ENCODE measurements around the gene DMPK.
A peak's percentile ranks its signal among the peaks of the same experiment; 100 is the strongest.

Gene DMPK

GRCh38 chr19:45766869-45767346 lies 15.4 kb downstream of the DMPK start:
- H3K23ac ChIP-seq (ENCODE audit: low read length): no peak overlapping the region
- peak overlapping the region; percentile 13 for H2AK5ac ChIP-seq (ENCODE audit: low read length)
- no peak overlapping the region for H2AFZ ChIP-seq (ENCODE audit: insufficient read depth, low read length, poor library complexity)
- peak overlapping the region; percentile 11 for H3K4ac ChIP-seq (ENCODE audit: low read depth, low read length)
- H3K14ac ChIP-seq (ENCODE audit: low read length): peak overlapping the region; percentile 15
- H3K36me3 ChIP-seq (ENCODE audit: control insufficient read depth in 1 of 2, insufficient read depth in 2 of 2, low read length in 2 of 2): peaks cover 8 to 9% of the 10 kb centered on the region in 2 experiments
- peak in 1 of 2 donors; percentile 39 for DNase-seq
- H3K27ac ChIP-seq (ENCODE audit: low read depth, low read length): peak overlapping the region; percentile 36
- H3K18ac ChIP-seq (ENCODE audit: low read length): peak overlapping the region; percentile 15
- peaks cover 13% of the 10 kb centered on the region for H3K79me2 ChIP-seq (ENCODE audit: control insufficient read depth, insufficient read depth, low read length, poor library complexity)
- peak overlapping the region; percentile 0 for H2BK120ac ChIP-seq (ENCODE audit: insufficient read depth, low read length, poor library complexity)
- H3K9me3 ChIP-seq (ENCODE audit: insufficient read depth, low read depth, low read length): no peaks in the 10 kb centered on the region
- H4K12ac ChIP-seq (ENCODE audit: low read depth, low read length): peak overlapping the region; percentile 25
- peak overlapping the region; percentile 7 for H2BK5ac ChIP-seq (ENCODE audit: low read depth, low read length, poor library complexity)
- H3K4me3 ChIP-seq (ENCODE audit: low read depth, low read length): peak overlapping the region; percentile 41
- peaks cover 13 to 23% of the 10 kb centered on the region in 2 experiments for H3K4me1 ChIP-seq (ENCODE audit: control insufficient read depth in 1 of 2, insufficient read depth in 2 of 2, low read length in 2 of 2)
- H3K4me2 ChIP-seq (ENCODE audit: low read length): peak overlapping the region; percentile 99
- H3K79me1 ChIP-seq (ENCODE audit: low read length): peaks cover 27% of the 10 kb centered on the region
- peak overlapping the region; percentile 58 for H4K91ac ChIP-seq (ENCODE audit: low read depth, low read length)
- H4K8ac ChIP-seq (ENCODE audit: low read depth, low read length): peak overlapping the region; percentile 50
- H3K9ac ChIP-seq (ENCODE audit: low read length): peak overlapping the region; percentile 79
- H3K27me3 ChIP-seq (ENCODE audit: insufficient read depth, low read length): no peaks in the 10 kb centered on the region
- H2BK12ac ChIP-seq (ENCODE audit: low read length): peak overlapping the region; percentile 3
- WGBS (ENCODE audit: extremely low coverage, insufficient coverage, insufficient read length): no CpG with 5 or more reads among the region's 24 CpGs

- Histone ChIP-seq H4K8ac (ENCODE audit: low read depth, low read length) (no peak overlapping the region), H3K27me3 (ENCODE audit: insufficient read depth, low read length) (no peaks in the 10 kb centered on the region), H3K9me3 (ENCODE audit: insufficient read depth, low read depth, low read length) (peaks cover 2% of the 10 kb centered on the region), H3K4me2 (ENCODE audit: low read length) (peak overlapping the region; percentile 99), H3K18ac (ENCODE audit: low read length) (no peak overlapping the region), H3K79me1 (ENCODE audit: low read length) (peaks cover 27% of the 10 kb centered on the region), H3K36me3 (ENCODE audit: control insufficient read depth in 1 of 2, insufficient read depth in 2 of 2, low read length in 2 of 2) (peaks cover 3 to 5% of the 10 kb centered on the region in 2 experiments), H3K14ac (ENCODE audit: low read length) (peak overlapping the region; percentile 15), H2BK120ac (ENCODE audit: insufficient read depth, low read length, poor library complexity) (no peak overlapping the region), H4K12ac (ENCODE audit: low read depth, low read length) (peak overlapping the region; percentile 17), H3K27ac (ENCODE audit: low read depth, low read length) (no peak overlapping the region), H2BK12ac (ENCODE audit: low read length) (peak overlapping the region; percentile 3), H3K9ac (ENCODE audit: low read length) (no peak overlapping the region), H3K4me1 (ENCODE audit: control insufficient read depth in 1 of 2, insufficient read depth in 2 of 2, low read length in 2 of 2) (peaks cover 13 to 23% of the 10 kb centered on the region in 2 experiments), H4K91ac (ENCODE audit: low read depth, low read length) (peak overlapping the region; percentile 58), H2AK5ac (ENCODE audit: low read length) (peak overlapping the region; percentile 13), H2BK5ac (ENCODE audit: low read depth, low read length, poor library complexity) (no peak overlapping the region), H3K79me2 (ENCODE audit: control insufficient read depth, insufficient read depth, low read length, poor library complexity) (peaks cover 13% of the 10 kb centered on the region), H3K4ac (ENCODE audit: low read depth, low read length) (no peak overlapping the region), H2AFZ (ENCODE audit: insufficient read depth, low read length, poor library complexity) (no peak overlapping the region), H3K4me3 (ENCODE audit: low read depth, low read length) (no peak overlapping the region), H3K23ac (ENCODE audit: low read length) (no peak overlapping the region)
- no CpG with 5 or more reads among the region's 17 CpGs for WGBS (ENCODE audit: extremely low coverage, insufficient coverage, insufficient read length)
- no peak for DNase-seq
Observed at GRCh38 chr19:45766296-45766868, 15.9 kb downstream of the DMPK start.

- Histone ChIP-seq H2AFZ (ENCODE audit: insufficient read depth, low read length, poor library complexity) (no peak overlapping the region), H3K27ac (ENCODE audit: low read depth, low read length) (no peak overlapping the region), H3K36me3 (ENCODE audit: control insufficient read depth in 1 of 2, insufficient read depth in 2 of 2, low read length in 2 of 2) (no peaks in the 10 kb centered on the region), H3K79me2 (ENCODE audit: control insufficient read depth, insufficient read depth, low read length, poor library complexity) (peaks cover 13% of the 10 kb centered on the region), H4K91ac (ENCODE audit: low read depth, low read length) (no peak overlapping the region), H2AK5ac (ENCODE audit: low read length) (peak overlapping the region; percentile 36), H3K9ac (ENCODE audit: low read length) (no peak overlapping the region), H2BK12ac (ENCODE audit: low read length) (no peak overlapping the region), H3K4ac (ENCODE audit: low read depth, low read length) (no peak overlapping the region), H3K23ac (ENCODE audit: low read length) (no peak overlapping the region), H3K27me3 (ENCODE audit: insufficient read depth, low read length) (no peaks in the 10 kb centered on the region), H4K8ac (ENCODE audit: low read depth, low read length) (no peak overlapping the region), H4K12ac (ENCODE audit: low read depth, low read length) (no peak overlapping the region), H3K18ac (ENCODE audit: low read length) (no peak overlapping the region), H2BK120ac (ENCODE audit: insufficient read depth, low read length, poor library complexity) (no peak overlapping the region), H3K9me3 (ENCODE audit: insufficient read depth, low read depth, low read length) (peaks cover 2% of the 10 kb centered on the region), H3K4me1 (ENCODE audit: control insufficient read depth in 1 of 2, insufficient read depth in 2 of 2, low read length in 2 of 2) (peaks cover 13 to 18% of the 10 kb centered on the region in 2 experiments), H3K4me3 (ENCODE audit: low read depth, low read length) (no peak overlapping the region), H3K4me2 (ENCODE audit: low read length) (no peak overlapping the region), H2BK5ac (ENCODE audit: low read depth, low read length, poor library complexity) (no peak overlapping the region), H3K79me1 (ENCODE audit: low read length) (peaks cover 27% of the 10 kb centered on the region), H3K14ac (ENCODE audit: low read length) (no peak overlapping the region)
- no CpG with 5 or more reads among the region's 23 CpGs for WGBS (ENCODE audit: extremely low coverage, insufficient coverage, insufficient read length)
- DNase-seq: no peak
Observed at GRCh38 chr19:45765702-45766295, 16.5 kb downstream of the DMPK start.

GRCh38 chr19:45764945-45765701 lies 17.2 kb downstream of the DMPK start:
- no peak overlapping the region for H3K27ac ChIP-seq (ENCODE audit: low read depth, low read length)
- H4K12ac ChIP-seq (ENCODE audit: low read depth, low read length): no peak overlapping the region
- H4K91ac ChIP-seq (ENCODE audit: low read depth, low read length): no peak overlapping the region
- H3K4me3 ChIP-seq (ENCODE audit: low read depth, low read length): no peak overlapping the region
- peak overlapping the region; percentile 15 for H2BK12ac ChIP-seq (ENCODE audit: low read length)
- H2BK5ac ChIP-seq (ENCODE audit: low read depth, low read length, poor library complexity): no peak overlapping the region
- peaks cover 25% of the 10 kb centered on the region for H3K79me1 ChIP-seq (ENCODE audit: low read length)
- H4K8ac ChIP-seq (ENCODE audit: low read depth, low read length): no peak overlapping the region
- H3K9ac ChIP-seq (ENCODE audit: low read length): no peak overlapping the region
- peaks cover 2% of the 10 kb centered on the region for H3K9me3 ChIP-seq (ENCODE audit: insufficient read depth, low read depth, low read length)
- H3K4me1 ChIP-seq (ENCODE audit: control insufficient read depth in 1 of 2, insufficient read depth in 2 of 2, low read length in 2 of 2): peaks cover 13 to 18% of the 10 kb centered on the region in 2 experiments
- H3K14ac ChIP-seq (ENCODE audit: low read length): no peak overlapping the region
- H3K18ac ChIP-seq (ENCODE audit: low read length): no peak overlapping the region
- H2AK5ac ChIP-seq (ENCODE audit: low read length): peak overlapping the region; percentile 36
- H3K36me3 ChIP-seq (ENCODE audit: control insufficient read depth in 1 of 2, insufficient read depth in 2 of 2, low read length in 2 of 2): no peaks in the 10 kb centered on the region
- H3K4ac ChIP-seq (ENCODE audit: low read depth, low read length): no peak overlapping the region
- no peak overlapping the region for H2AFZ ChIP-seq (ENCODE audit: insufficient read depth, low read length, poor library complexity)
- DNase-seq: no peak
- no CpG with 5 or more reads among the region's 21 CpGs for WGBS (ENCODE audit: extremely low coverage, insufficient coverage, insufficient read length)
- no peak overlapping the region for H3K23ac ChIP-seq (ENCODE audit: low read length)
- H3K4me2 ChIP-seq (ENCODE audit: low read length): no peak overlapping the region
- H3K27me3 ChIP-seq (ENCODE audit: insufficient read depth, low read length): no peaks in the 10 kb centered on the region
- H3K79me2 ChIP-seq (ENCODE audit: control insufficient read depth, insufficient read depth, low read length, poor library complexity): peaks cover 13% of the 10 kb centered on the region
- no peak overlapping the region for H2BK120ac ChIP-seq (ENCODE audit: insufficient read depth, low read length, poor library complexity)
